NT2/D1 (cell line): Measurements from ENCODE around the gene CNTLN.

Experiments
- SUZ12 ChIP-seq: IDR thresholded peaks from 2 replicates; pipeline ENCODE4 v1.6.1; 2011; ENCODE audit not compliant: insufficient read length, insufficient read depth; ENCODE audit errors: extremely low read depth
- YY1 ChIP-seq: IDR thresholded peaks from 2 replicates; pipeline ENCODE4 v1.6.1; 2011; ENCODE audit not compliant: insufficient read length, insufficient read depth

GRCh38 chr9:17487467-17487866, 352.6 kb downstream of the CNTLN start:
- TF ChIP-seq YY1 (no peak), SUZ12 (no peak)
